ENCODE results near the gene CFAP57. TPM values are rescaled to one million over a fixed set of nuclear protein-coding genes. Genes with fewer than 3 reads are reported as not detected.

CFAP57 gene
- polyA plus RNA-seq, 2 of the 4 experiments (the other 2 are of a cell fraction) = 0.54 to 0.80 TPM

DNA sequence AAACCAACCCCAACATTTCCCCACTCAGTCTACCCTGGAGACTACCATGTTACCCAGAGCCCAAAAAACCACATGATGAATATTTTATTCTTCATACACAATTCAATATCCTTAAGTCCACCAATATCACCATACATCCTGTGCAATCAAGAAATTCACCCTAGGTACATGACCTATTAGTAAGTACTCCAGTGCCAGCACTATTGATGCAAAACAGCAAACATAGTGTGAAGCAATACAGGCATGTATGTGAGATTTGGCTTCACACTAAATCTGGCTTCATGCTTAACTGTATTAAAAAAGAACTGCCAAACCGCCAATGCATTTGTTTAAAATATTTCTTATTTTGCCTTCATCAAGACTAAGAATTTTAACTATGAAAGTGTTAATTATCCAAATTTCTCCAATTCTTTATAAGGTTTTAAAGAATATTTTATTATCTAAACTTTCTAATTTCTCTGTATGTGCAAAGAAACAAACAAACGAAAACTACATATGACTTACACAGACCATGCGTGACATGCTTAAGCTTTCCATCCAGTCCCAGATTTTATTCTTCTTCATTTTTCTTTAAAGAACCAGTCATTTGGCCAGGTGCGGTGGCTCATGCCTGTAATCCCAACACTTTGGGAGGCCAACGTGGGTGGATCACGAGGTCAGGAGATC lies 75.3 kb downstream of the CFAP57 start:
- no peak for FAIRE-seq
- Histone ChIP-seq H3K4me1 (no peaks in the 10 kb centered on the region), H3K27ac (no peak overlapping the region), H3K4me2 (no peak overlapping the region), H3K9me3 (peaks cover 6% of the 10 kb centered on the region; the same call in 1 of the 3 replicates), H3K4me3 (no peak overlapping the region)
- DNase-seq (ENCODE audit: low read depth in 1 of 2, low spot score in 1 of 2) = no peak
- POLR2A ChIA-PET = no interaction called here
- 40% methylated on average over 6 of the region's 6 CpGs for WGBS (ENCODE audit: missing lambda C conversion rate)
- CTCF ChIA-PET = no interaction called here
- ATAC-seq = no peak
- TF ChIP-seq, protein P1, sequence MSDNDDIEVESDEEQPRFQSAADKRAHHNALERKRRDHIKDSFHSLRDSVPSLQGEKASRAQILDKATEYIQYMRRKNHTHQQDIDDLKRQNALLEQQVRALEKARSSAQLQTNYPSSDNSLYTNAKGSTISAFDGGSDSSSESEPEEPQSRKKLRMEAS (IDR thresholded peaks at IDR 0.05) = no peak
- peak; percentile 71 for TF ChIP-seq ZFP36 (IDR thresholded peaks at IDR 0.05; ENCODE audit: borderline replicate concordance, partially characterized antibody)

DNA sequence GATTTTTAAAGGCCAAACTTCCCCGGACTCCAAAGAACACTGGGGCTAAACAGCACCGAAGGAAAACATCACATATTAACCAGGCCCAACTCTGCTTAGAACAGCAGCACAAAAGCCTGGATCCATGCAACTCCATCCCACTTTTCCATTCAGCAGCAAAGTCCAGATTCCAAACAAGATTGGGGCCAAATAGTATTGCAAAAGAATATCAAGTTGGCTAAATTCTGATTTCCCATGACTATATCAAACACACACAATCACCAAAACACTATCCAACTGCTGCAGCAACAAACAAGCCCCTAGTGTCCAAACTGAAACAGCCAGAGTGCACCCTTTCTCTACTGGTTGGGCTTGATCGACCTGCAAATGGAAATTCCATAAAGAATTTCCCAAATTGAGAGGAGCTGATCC lies 78.2 kb downstream of the CFAP57 start:
- no peak overlapping the region for H3K27ac ChIP-seq
- ATAC-seq = no peak
- FAIRE-seq = no peak
- H3K4me2 ChIP-seq = no peak overlapping the region
- 59% methylated on average over 3 of the region's 3 CpGs for WGBS (ENCODE audit: missing lambda C conversion rate)
- ChIA-PET CTCF (no interaction called here), POLR2A (interaction anchor here (0.6 kb wide), 1 partner anchor 9 kb away, joined by 3 read pairs; no protein-coding TSS in a partner anchor)
- no peaks in the 10 kb centered on the region for H3K4me1 ChIP-seq
- TF ChIP-seq, protein P2, sequence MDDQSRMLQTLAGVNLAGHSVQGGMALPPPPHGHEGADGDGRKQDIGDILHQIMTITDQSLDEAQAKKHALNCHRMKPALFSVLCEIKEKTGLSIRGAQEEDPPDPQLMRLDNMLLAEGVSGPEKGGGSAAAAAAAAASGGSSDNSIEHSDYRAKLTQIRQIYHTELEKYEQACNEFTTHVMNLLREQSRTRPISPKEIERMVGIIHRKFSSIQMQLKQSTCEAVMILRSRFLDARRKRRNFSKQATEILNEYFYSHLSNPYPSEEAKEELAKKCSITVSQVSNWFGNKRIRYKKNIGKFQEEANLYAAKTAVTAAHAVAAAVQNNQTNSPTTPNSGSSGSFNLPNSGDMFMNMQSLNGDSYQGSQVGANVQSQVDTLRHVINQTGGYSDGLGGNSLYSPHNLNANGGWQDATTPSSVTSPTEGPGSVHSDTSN (IDR thresholded peaks at IDR 0.05) = no peak
- TF ChIP-seq TP53 (CRISPR knock-in tag; IDR thresholded peaks at IDR 0.05) (no peak), SMC3 (IDR thresholded peaks at IDR 0.05) (no peak), CEBPB (IDR thresholded peaks at IDR 0.05) (no peak), CBX2 (IDR thresholded peaks at IDR 0.05; ENCODE audit: borderline replicate concordance, low read depth) (no peak), JUN (IDR thresholded peaks at IDR 0.05) (no peak), MYC (IDR thresholded peaks at IDR 0.05; ENCODE audit: borderline replicate concordance, low read length) (no peak), FOXS1 (CRISPR knock-in tag; IDR thresholded peaks at IDR 0.05) (no peak), KDM1A (IDR thresholded peaks at IDR 0.05; ENCODE audit: low read depth) (no peak), PHF8 (IDR thresholded peaks at IDR 0.05; ENCODE audit: borderline replicate concordance, low read depth) (no peak), NR3C1 (IDR thresholded peaks at IDR 0.05) (no peak), HEYL (CRISPR knock-in tag; IDR thresholded peaks at IDR 0.05) (no peak), RAD21 (conservative IDR thresholded peaks at IDR 0.05 in 1 of 2, IDR thresholded peaks at IDR 0.05 in 1 of 2) (no peak), NFE2L2 (conservative IDR thresholded peaks at IDR 0.05; ENCODE audit: low read length) (no peak), TFCP2L1 (CRISPR knock-in tag; IDR thresholded peaks at IDR 0.05) (no peak), RARB (CRISPR knock-in tag; IDR thresholded peaks at IDR 0.05) (no peak), ZC3H11A (IDR thresholded peaks at IDR 0.05) (no peak)
- TF ChIP-seq, protein P3, sequence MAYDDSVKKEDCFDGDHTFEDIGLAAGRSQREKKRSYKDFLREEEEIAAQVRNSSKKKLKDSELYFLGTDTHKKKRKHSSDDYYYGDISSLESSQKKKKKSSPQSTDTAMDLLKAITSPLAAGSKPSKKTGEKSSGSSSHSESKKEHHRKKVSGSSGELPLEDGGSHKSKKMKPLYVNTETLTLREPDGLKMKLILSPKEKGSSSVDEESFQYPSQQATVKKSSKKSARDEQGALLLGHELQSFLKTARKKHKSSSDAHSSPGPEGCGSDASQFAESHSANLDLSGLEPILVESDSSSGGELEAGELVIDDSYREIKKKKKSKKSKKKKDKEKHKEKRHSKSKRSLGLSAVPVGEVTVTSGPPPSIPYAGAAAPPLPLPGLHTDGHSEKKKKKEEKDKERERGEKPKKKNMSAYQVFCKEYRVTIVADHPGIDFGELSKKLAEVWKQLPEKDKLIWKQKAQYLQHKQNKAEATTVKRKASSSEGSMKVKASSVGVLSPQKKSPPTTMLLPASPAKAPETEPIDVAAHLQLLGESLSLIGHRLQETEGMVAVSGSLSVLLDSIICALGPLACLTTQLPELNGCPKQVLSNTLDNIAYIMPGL (CRISPR knock-in tag; IDR thresholded peaks at IDR 0.05; ENCODE audit: borderline replicate concordance) = no peak
- TF ChIP-seq, protein P4, sequence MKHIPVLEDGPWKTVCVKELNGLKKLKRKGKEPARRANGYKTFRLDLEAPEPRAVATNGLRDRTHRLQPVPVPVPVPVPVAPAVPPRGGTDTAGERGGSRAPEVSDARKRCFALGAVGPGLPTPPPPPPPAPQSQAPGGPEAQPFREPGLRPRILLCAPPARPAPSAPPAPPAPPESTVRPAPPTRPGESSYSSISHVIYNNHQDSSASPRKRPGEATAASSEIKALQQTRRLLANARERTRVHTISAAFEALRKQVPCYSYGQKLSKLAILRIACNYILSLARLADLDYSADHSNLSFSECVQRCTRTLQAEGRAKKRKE (CRISPR knock-in tag; IDR thresholded peaks at IDR 0.05; ENCODE audit: low read depth) = no peak
- H3K9me3 ChIP-seq = peaks cover 6% of the 10 kb centered on the region; the same call in 1 of the 3 replicates
- no peak for DNase-seq (ENCODE audit: low read depth in 1 of 2, low spot score in 1 of 2)
- H3K4me3 ChIP-seq = no peak overlapping the region
